Colonic mucosa (tissue), 4 donors: ENCODE data around the gene TRPM3. TPM values are rescaled to one million over a fixed set of nuclear protein-coding genes. Genes with fewer than 3 reads are reported as not detected.

ENCODE experiments used
- DNase-seq: peaks from one replicate; pipeline ENCODE4 v3.0.0-alpha.2; 2020
- H3K27ac ChIP-seq: fragments of 200-600 bp; one replicate; pipeline ENCODE4 v1.8.0; 2021
- H3K27me3 ChIP-seq: fragments of 200-600 bp; one replicate; pipeline ENCODE4 v1.8.0; 2021
- H3K36me3 ChIP-seq: fragments of 200-600 bp; one replicate; pipeline ENCODE4 v1.8.0; 2021
- H3K4me1 ChIP-seq: fragments of 200-600 bp; one replicate; pipeline ENCODE4 v1.8.0; 2021; ENCODE audit warnings: mild to moderate bottlenecking
- H3K4me3 ChIP-seq: fragments of 200-600 bp; one replicate; pipeline ENCODE4 v1.8.0; 2021
- H3K9ac ChIP-seq, 2 donors: one replicate each; pipeline ENCODE4 v1.7.0; 2013; ENCODE audit warnings: control low read depth in 2 of 2, low read depth in 2 of 2, low read length in 2 of 2
- H3K9me3 ChIP-seq: fragments of 200-600 bp; one replicate; pipeline ENCODE4 v1.8.0; 2021
- CTCF ChIP-seq: fragments of 200-600 bp; IDR thresholded peaks from one replicate; pipeline ENCODE4 v1.8.0; 2022; ENCODE audit warnings: antibody characterized with exemption, mild to moderate bottlenecking
- intact Hi-C: fragments of 100-400 bp; cut with DNase I; formaldehyde crosslinking; loops from one replicate; pipeline ENCODE4 v1.14.1; 2022
- total RNA-seq, 2 donors: library from RNA; stranded (reverse); fragmentation: NEBNext Ultra II Directional in 1 of 2; extraction: Animal tissue kit (Norgen Biotek cat#: 25700) in 1 of 2; gene quantifications; one replicate each; pipeline ENCODE4 v1.2.1, GENCODE V29; 2021
- donor health status: healthy.
- donor health status: DM: no; HTN: no; CAD: no.
- donor health status: DM: no; HTN: no; CAD: no.

Gene TRPM3
- total RNA-seq, 2 donors from 2014 or later = 0.32 to 0.35 TPM

- no peak for TF ChIP-seq CTCF
- Histone ChIP-seq H3K36me3 (no peaks in the 10 kb centered on the region), H3K9me3 (no peaks in the 10 kb centered on the region), H3K4me1 (no peaks in the 10 kb centered on the region), H3K4me3 (no peak overlapping the region), H3K27ac (no peak overlapping the region), H3K9ac (no peak overlapping the region), H3K27me3 (no peaks in the 10 kb centered on the region)
- intact Hi-C loops = no loop called here
- no peak for DNase-seq
Measured at GRCh38 chr9:70531311-70531710, 590.1 kb downstream of the TRPM3 start.

DNA sequence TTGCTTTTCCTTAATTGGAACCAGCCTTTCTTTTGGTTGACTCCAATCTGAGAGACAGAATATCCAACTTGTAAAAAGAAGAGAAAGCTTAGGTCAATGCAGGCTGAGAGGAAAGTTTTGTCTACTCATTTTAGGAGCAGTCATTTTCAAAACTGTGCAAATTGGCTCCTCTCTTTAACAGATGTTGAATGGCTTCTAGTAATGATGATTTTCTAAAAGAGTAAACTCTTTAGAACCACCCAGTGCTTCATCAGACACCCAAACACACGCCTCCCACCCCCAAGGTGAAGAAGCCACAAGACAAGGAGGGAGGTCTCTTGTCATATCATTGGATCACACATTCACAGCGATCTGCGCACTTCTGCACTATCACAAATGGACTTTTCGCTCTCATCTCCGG is 590.7 kb downstream of the TRPM3 start:
- no peaks in the 10 kb centered on the region for H3K4me1 ChIP-seq
- TF ChIP-seq CTCF = no peak
- H3K27ac ChIP-seq = no peak overlapping the region
- DNase-seq = no peak
- H3K36me3 ChIP-seq = no peaks in the 10 kb centered on the region
- H3K27me3 ChIP-seq = no peaks in the 10 kb centered on the region
- H3K4me3 ChIP-seq = no peak overlapping the region
- intact Hi-C loops = no loop called here
- no peak overlapping the region for H3K9ac ChIP-seq
- H3K9me3 ChIP-seq = no peaks in the 10 kb centered on the region

- Histone ChIP-seq H3K9ac (no peak overlapping the region), H3K27ac (no peak overlapping the region), H3K4me1 (no peaks in the 10 kb centered on the region), H3K27me3 (no peaks in the 10 kb centered on the region), H3K36me3 (no peaks in the 10 kb centered on the region), H3K4me3 (no peak overlapping the region), H3K9me3 (no peaks in the 10 kb centered on the region)
- no peak for DNase-seq
- TF ChIP-seq CTCF = no peak
- intact Hi-C loops = no loop called here
Measured at GRCh38 chr9:70529833-70530232, 591.6 kb downstream of the TRPM3 start.

DNA sequence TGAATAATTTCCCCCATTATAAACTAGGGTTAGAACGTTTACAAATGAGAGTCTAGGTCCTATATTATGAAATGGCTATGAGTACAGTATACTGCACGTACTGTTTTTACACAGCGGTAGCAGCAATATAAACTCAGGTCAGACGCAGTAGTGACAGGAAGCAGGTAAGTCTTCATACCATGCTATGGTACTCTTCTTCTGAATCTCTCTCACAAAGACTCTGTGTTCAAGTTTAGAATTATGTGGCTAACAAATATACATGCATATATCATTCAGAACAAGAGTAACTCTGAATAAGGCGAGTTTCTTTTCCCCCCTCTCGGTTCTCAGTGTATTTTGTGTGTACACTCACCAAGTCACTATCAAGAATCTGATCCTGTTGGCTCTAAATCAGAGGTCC is 592.0 kb downstream of the TRPM3 start:
- H3K9me3 ChIP-seq = no peaks in the 10 kb centered on the region
- no peaks in the 10 kb centered on the region for H3K4me1 ChIP-seq
- no peak overlapping the region for H3K27ac ChIP-seq
- H3K36me3 ChIP-seq = no peaks in the 10 kb centered on the region
- H3K27me3 ChIP-seq = no peaks in the 10 kb centered on the region
- H3K9ac ChIP-seq = no peak overlapping the region
- no peak for DNase-seq
- intact Hi-C loops = no loop called here
- no peak for TF ChIP-seq CTCF
- no peak overlapping the region for H3K4me3 ChIP-seq

DNA sequence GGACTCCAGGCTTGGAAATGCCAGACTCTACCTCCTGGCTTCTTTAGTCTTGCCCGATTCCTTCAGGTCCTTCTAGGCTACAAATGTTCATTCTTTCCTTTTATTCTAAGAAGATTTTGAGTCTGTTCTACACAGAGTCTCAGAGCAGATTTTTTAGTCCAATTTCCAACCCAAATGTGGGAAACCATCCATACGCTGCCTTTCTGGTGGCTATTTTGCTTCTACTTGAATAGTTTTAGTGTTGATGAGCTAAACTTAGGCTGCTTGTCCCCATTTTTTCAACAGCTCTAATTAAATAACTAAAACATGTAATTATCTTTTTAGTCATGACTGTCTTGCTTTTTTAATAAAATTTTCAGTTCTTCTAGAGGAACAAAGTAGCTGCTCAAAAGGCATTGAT is 594.5 kb downstream of the TRPM3 start:
- DNase-seq = no peak
- intact Hi-C loops = no loop called here
- Histone ChIP-seq H3K4me3 (no peak overlapping the region), H3K4me1 (no peaks in the 10 kb centered on the region), H3K27me3 (no peaks in the 10 kb centered on the region), H3K27ac (no peak overlapping the region), H3K36me3 (no peaks in the 10 kb centered on the region), H3K9me3 (no peaks in the 10 kb centered on the region), H3K9ac (no peak overlapping the region)
- TF ChIP-seq CTCF = no peak

- H3K36me3 ChIP-seq = no peaks in the 10 kb centered on the region
- intact Hi-C loops = no loop called here
- TF ChIP-seq CTCF = no peak
- H3K27ac ChIP-seq = no peak overlapping the region
- no peaks in the 10 kb centered on the region for H3K4me1 ChIP-seq
- H3K27me3 ChIP-seq = no peaks in the 10 kb centered on the region
- no peak overlapping the region for H3K9ac ChIP-seq
- DNase-seq = no peak
- H3K9me3 ChIP-seq = no peaks in the 10 kb centered on the region
- H3K4me3 ChIP-seq = no peak overlapping the region
Measured at GRCh38 chr9:70525519-70525918, 595.9 kb downstream of the TRPM3 start.
